Esophagus squamous epithelium (tissue), 5 donors: ENCODE measurements around the gene CRABP2. TPM values are rescaled to one million over a fixed set of nuclear protein-coding genes. Genes with fewer than 3 reads are reported as not detected.

ENCODE experiments used
- DNase-seq: peaks from one replicate; lab custom pipeline; 2025; lab: John Stamatoyannopoulos, UW
- H3K27ac ChIP-seq, 4 donors: fragments of 200-600 bp; sonication (generic); one replicate each; pipeline ENCODE4 v1.5.1; 2016 to 2019; ENCODE audit warnings: mild to moderate bottlenecking in 1 of 4
- H3K27me3 ChIP-seq, 4 donors: fragments of 200-600 bp; sonication (generic); 1 replicate in 3 of 4; 2 replicates in 1 of 4; pipeline versions ENCODE4 v1.5.1 to v1.6.0; 2017 to 2021; ENCODE audit warnings: antibody characterized with exemption in 1 of 4
- H3K36me3 ChIP-seq, 3 donors: fragments of 200-600 bp; sonication (generic); one replicate each; pipeline ENCODE4 v1.5.1; 2016 to 2019
- H3K4me1 ChIP-seq, 3 donors: fragments of 200-600 bp; sonication (generic); one replicate each; pipeline ENCODE4 v1.5.1; 2017 to 2019
- H3K4me3 ChIP-seq, 4 donors: fragments of 200-600 bp; sonication (generic); 1 replicate in 3 of 4; 2 replicates in 1 of 4; pipeline ENCODE4 v1.5.1; 2016 to 2019; ENCODE audit warnings: mild to moderate bottlenecking in 2 of 4, moderate library complexity in 1 of 4
- H3K9me3 ChIP-seq, 3 donors: fragments of 200-600 bp; sonication (generic); one replicate each; pipeline ENCODE4 v1.5.1; 2016 to 2019
- POLR2A ChIP-seq, 4 donors: fragments of 450-650 bp; IDR thresholded peaks; one replicate each; pipeline ENCODE4 v1.6.1; 2017; ENCODE audit warnings: antibody characterized with exemption in 4 of 4, mild to moderate bottlenecking in 4 of 4, moderate library complexity in 3 of 4
- WGBS, 2 donors: methylation state at CpG; one replicate each; pipeline ENCODE4 v1.1.5; 2018; 5-methylcytosine and 5-hydroxymethylcytosine counted together
- intact Hi-C: fragments of 100-400 bp; cut with DNase I; formaldehyde crosslinking; loops from one replicate; pipeline ENCODE4 v1.15.0; 2022
- total RNA-seq, 4 donors: library from RNA; depleted of rRNA; stranded (reverse); fragments of >200 nt; gene quantifications; one replicate each; pipeline ENCODE4 v1.1.0, GENCODE V29; 2016
- TF ChIP-seq, protein P1 (sequence below), 6 experiments: fragments of 450-650 bp in 4 of 6; fragments of 200-600 bp in 2 of 6; sonication (generic) in 2 of 6; IDR thresholded peaks; one replicate each; pipeline ENCODE4 v1.5.1; 2016 to 2019; ENCODE audit warnings: antibody characterized with exemption in 6 of 6, mild to moderate bottlenecking in 4 of 6, moderate library complexity in 4 of 6
- donor health status: DM: yes; HTN: yes; CAD: no.

CRABP2 gene
- total RNA-seq, 4 donors from 2014 or later, result 149 to 916 (median 441) TPM

DNA sequence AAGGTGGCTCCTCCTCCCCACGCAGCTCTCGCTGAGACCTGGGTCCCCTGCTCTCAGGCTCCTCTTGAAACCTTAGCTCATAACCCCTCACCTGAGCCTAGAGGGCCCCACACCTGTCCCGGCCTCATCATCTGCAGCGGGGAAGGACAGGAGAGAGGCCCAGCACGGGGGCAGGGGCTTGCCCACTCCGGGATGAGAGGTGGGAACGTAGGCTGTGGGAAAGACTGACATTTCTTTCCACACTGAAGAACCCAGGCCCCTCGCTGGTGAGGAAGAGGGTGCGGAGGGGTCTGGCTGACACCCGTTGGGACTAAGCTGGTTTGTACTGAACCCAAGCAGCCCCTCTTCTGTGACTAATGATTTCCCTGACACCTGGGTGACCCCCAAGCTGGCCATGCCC, 14.2 kb downstream of the CRABP2 start:
- TF ChIP-seq, protein P1, sequence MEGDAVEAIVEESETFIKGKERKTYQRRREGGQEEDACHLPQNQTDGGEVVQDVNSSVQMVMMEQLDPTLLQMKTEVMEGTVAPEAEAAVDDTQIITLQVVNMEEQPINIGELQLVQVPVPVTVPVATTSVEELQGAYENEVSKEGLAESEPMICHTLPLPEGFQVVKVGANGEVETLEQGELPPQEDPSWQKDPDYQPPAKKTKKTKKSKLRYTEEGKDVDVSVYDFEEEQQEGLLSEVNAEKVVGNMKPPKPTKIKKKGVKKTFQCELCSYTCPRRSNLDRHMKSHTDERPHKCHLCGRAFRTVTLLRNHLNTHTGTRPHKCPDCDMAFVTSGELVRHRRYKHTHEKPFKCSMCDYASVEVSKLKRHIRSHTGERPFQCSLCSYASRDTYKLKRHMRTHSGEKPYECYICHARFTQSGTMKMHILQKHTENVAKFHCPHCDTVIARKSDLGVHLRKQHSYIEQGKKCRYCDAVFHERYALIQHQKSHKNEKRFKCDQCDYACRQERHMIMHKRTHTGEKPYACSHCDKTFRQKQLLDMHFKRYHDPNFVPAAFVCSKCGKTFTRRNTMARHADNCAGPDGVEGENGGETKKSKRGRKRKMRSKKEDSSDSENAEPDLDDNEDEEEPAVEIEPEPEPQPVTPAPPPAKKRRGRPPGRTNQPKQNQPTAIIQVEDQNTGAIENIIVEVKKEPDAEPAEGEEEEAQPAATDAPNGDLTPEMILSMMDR (IDR thresholded peaks at IDR 0.05), result no peak
- no peak for TF ChIP-seq POLR2A (IDR thresholded peaks at IDR 0.05)
- Histone ChIP-seq H3K9me3 (no peaks in the 10 kb centered on the region), H3K4me3 (no peak overlapping the region), H3K27ac (peak overlapping the region; percentile 68 to 89 (median 84)), H3K27me3 (peaks cover 0 to 69% (median 0%) of the 10 kb centered on the region in 4 donors), H3K4me1 (peaks cover 34 to 70% (median 55%) of the 10 kb centered on the region in 3 donors), H3K36me3 (no peaks in the 10 kb centered on the region)
- 80 to 100% methylated on average over 1 to 5 of the region's 10 CpGs for WGBS, 2 donors
- DNase-seq, result no peak
- intact Hi-C loops, result loop anchor here (5.0 kb wide), 1 partner anchor 36 kb away; the partner anchor contains the start of genes ISG20L2 and METTL25B

DNA sequence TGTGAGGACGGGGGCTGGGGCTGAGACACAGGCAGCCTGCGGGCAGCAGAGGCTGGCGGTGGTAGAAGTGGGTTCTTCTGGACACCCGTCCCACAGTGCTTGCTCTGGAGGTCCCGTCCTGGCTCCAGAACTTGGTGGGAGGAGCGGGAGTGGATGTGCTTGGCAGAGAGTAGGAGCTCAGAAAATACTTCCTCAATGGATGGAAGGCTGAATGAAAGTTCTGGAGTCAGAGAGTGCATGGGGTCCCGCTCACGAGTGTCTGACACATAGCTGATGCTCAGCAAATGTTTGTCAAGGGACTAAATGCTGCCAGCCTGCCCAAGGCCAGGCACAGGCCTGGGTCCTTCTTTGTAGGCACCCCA, 14.7 kb downstream of the CRABP2 start:
- Histone ChIP-seq H3K4me1 (peaks cover 34 to 71% (median 55%) of the 10 kb centered on the region in 3 donors), H3K36me3 (no peaks in the 10 kb centered on the region), H3K27ac (peak overlapping the region; percentile 68 to 89 (median 84)), H3K9me3 (no peaks in the 10 kb centered on the region), H3K27me3 (peaks cover 0 to 74% (median 0%) of the 10 kb centered on the region in 4 donors), H3K4me3 (no peak overlapping the region)
- 51 to 69% methylated on average over 7 to 8 of the region's 8 CpGs for WGBS, 2 donors
- TF ChIP-seq, protein P1 (IDR thresholded peaks at IDR 0.05), result no peak
- TF ChIP-seq POLR2A (IDR thresholded peaks at IDR 0.05), result no peak
- intact Hi-C loops, result loop anchor here (5.0 kb wide), 1 partner anchor 37 kb away; the partner anchor contains the start of genes ISG20L2 and METTL25B
- no peak for DNase-seq

DNA sequence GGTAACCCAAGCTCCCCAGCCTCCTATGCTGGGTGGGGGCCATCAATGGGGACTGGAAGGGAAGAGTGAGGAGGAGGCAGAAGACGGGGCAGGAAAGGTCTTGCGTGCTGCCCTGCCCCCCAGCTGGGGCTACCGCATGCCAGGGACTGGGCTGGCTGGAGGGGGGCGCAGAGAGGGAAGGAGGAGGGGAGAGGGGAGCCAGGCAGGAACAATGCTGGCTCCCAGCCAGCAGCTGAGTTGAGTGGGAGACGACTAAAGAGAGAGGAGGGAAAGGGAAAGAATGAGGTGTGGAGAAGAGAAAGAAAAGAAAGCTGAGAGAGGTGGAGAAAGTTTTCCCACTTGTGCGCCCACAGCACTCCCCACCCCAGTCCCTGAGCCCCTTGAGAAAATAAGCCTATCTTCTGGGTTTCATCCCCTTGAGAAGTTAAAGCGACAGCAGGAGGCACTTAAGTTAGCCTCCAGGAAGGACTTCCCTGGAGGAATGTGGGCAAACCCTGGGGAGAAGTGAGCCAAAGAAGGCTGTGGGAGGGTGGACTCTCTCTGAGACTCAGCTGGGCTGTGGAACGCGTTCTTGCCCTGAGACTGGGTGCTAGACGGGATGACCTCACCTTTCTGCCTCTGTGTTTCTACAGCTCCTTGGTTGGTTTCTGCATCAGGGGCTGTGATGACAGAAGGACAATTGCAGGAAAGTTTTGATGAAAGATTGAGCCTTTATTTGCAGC, 15.3 kb downstream of the CRABP2 start:
- H3K36me3 ChIP-seq, result no peaks in the 10 kb centered on the region
- H3K9me3 ChIP-seq, result no peaks in the 10 kb centered on the region
- peak overlapping the region in 2 of 4 donors; percentile 21 to 31 for H3K4me3 ChIP-seq
- TF ChIP-seq, protein P1 (IDR thresholded peaks at IDR 0.05), result no peak
- no peak for TF ChIP-seq POLR2A (IDR thresholded peaks at IDR 0.05)
- 16 to 24% methylated on average over 9 to 10 of the region's 10 CpGs for WGBS, 2 donors
- DNase-seq, result no peak
- H3K27ac ChIP-seq, result peak overlapping the region; percentile 68 to 89 (median 84)
- H3K27me3 ChIP-seq, result peaks cover 0 to 80% (median 0%) of the 10 kb centered on the region in 4 donors
- intact Hi-C loops, result loop anchor here (5.0 kb wide), 1 partner anchor 37 kb away; the partner anchor contains the start of genes ISG20L2 and METTL25B
- H3K4me1 ChIP-seq, result peaks cover 34 to 70% (median 55%) of the 10 kb centered on the region in 3 donors

DNA sequence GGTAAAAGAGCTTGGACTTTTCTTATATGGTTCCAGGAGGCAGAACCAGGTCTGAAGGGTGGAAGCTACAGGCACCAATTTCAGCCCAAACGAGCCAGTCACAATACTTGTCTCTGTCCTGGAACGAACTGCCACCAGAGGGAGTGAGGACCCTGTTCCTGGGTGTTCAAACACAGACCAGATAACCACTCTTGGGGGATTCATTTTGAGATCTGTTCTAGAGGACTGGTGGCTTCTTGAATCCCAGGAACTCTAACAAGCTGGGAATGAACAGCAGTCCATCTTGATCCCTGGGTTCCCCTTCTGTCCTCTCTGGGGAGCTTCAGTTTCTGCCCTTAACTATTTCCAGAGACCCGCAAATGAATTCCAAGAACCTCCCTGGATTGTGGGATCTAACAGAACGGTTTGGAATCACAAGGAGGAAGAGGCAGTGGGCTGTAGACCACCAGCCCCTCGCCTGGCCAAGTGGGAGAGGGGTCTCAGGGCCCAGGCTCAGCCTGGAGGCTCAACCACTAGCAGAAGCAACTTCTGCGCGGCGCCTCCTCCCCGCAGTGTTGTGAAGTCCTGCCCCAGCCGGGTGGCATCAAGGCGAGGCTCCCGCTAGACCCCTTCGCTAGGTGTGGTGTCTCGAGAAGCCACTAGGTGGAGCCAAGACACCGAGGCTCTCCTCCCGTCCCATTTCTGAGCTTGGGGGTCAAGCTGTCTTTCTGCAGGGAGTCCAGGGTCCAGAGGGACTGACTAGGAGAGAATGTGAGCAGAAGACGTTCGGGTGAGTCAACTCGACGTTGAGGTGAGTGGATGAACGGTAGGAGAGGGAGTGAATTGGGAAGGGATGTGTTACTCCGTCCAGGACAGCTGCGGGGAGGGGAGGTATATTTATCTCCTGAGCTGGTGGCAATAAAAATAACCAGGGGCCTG, 16.1 kb downstream of the CRABP2 start:
- intact Hi-C loops, result no loop called here
- WGBS, 2 donors, result 2% methylated on average over 9 to 14 of the region's 23 CpGs
- Histone ChIP-seq H3K27ac (peak overlapping the region in 1 of 4 donors; percentile 9), H3K4me1 (peaks cover 34 to 68% (median 50%) of the 10 kb centered on the region in 3 donors), H3K9me3 (no peaks in the 10 kb centered on the region), H3K36me3 (no peaks in the 10 kb centered on the region), H3K27me3 (peaks cover 0 to 84% (median 0%) of the 10 kb centered on the region in 4 donors), H3K4me3 (peak overlapping the region in 2 of 4 donors; percentile 21 to 31)
- TF ChIP-seq, protein P1 (IDR thresholded peaks at IDR 0.05), result peak; percentile 88 to 95 (median 94)
- no peak for TF ChIP-seq POLR2A (IDR thresholded peaks at IDR 0.05)
- DNase-seq, result no peak
